Trophoblast cell (in vitro differentiated cells and primary cell): Measurements from ENCODE around the gene HEPN1. TPM values are rescaled to one million over a fixed set of nuclear protein-coding genes. Genes with fewer than 3 reads are reported as not detected.

Experiments
- DNase-seq, 2 donors: peaks; one replicate each; pipeline ENCODE4 v3.0.0-alpha.2; 2016
- H2AFZ ChIP-seq: 2 replicates; pipeline ENCODE4 v1.6.1; 2013; ENCODE audit warnings: low read length, moderate library complexity, mild to moderate bottlenecking; ENCODE audit not compliant: insufficient read depth, poor library complexity
- H2AK5ac ChIP-seq: 2 replicates; pipeline ENCODE4 v1.6.1; 2013; ENCODE audit warnings: mild to moderate bottlenecking, low read length
- H2BK120ac ChIP-seq: 2 replicates; pipeline ENCODE4 v1.6.1; 2013; ENCODE audit warnings: low read length, mild to moderate bottlenecking, moderate library complexity; ENCODE audit not compliant: insufficient read depth, poor library complexity
- H2BK12ac ChIP-seq: 2 replicates; pipeline ENCODE4 v1.6.1; 2013; ENCODE audit warnings: mild to moderate bottlenecking, low read length, moderate library complexity
- H2BK5ac ChIP-seq: 2 replicates; pipeline ENCODE4 v1.6.1; 2013; ENCODE audit warnings: low read length, low read depth, moderate library complexity, mild to moderate bottlenecking; ENCODE audit not compliant: poor library complexity
- H3K14ac ChIP-seq: 2 replicates; pipeline ENCODE4 v1.6.1; 2013; ENCODE audit warnings: mild to moderate bottlenecking, low read length
- H3K18ac ChIP-seq: 2 replicates; pipeline ENCODE4 v1.6.1; 2013; ENCODE audit warnings: mild to moderate bottlenecking, low read length
- H3K23ac ChIP-seq: 2 replicates; pipeline ENCODE4 v1.6.1; 2013; ENCODE audit warnings: low read length
- H3K27ac ChIP-seq: 2 replicates; pipeline ENCODE4 v1.5.1; 2013; ENCODE audit warnings: low read depth, mild to moderate bottlenecking, inconsistent platforms, low read length, moderate library complexity
- H3K27me3 ChIP-seq: 2 replicates; pipeline ENCODE4 v1.6.1; 2013; ENCODE audit warnings: inconsistent platforms, mild to moderate bottlenecking, low read length, moderate library complexity; ENCODE audit not compliant: insufficient read depth
- H3K36me3 ChIP-seq, 2 experiments: 1 replicate in 1 of 2; 2 replicates in 1 of 2; pipeline ENCODE4 v1.6.1; 2013; ENCODE audit warnings: low read length in 2 of 2, mild to moderate bottlenecking in 2 of 2, moderate library complexity in 1 of 2; ENCODE audit not compliant: insufficient read depth in 2 of 2, control insufficient read depth in 1 of 2
- H3K4ac ChIP-seq: 2 replicates; pipeline ENCODE4 v1.6.1; 2013; ENCODE audit warnings: low read depth, mild to moderate bottlenecking, low read length, moderate library complexity
- H3K4me1 ChIP-seq, 2 experiments: 1 replicate in 1 of 2; 2 replicates in 1 of 2; pipeline ENCODE4 v1.6.1; 2013; ENCODE audit warnings: low read length in 2 of 2, mild to moderate bottlenecking in 2 of 2, moderate library complexity in 1 of 2; ENCODE audit not compliant: insufficient read depth in 2 of 2, control insufficient read depth in 1 of 2
- H3K4me2 ChIP-seq: 2 replicates; pipeline ENCODE4 v1.6.1; 2013; ENCODE audit warnings: inconsistent platforms, mild to moderate bottlenecking, low read length, moderate library complexity
- H3K4me3 ChIP-seq: 2 replicates; pipeline ENCODE4 v1.5.1; 2013; ENCODE audit warnings: mild to moderate bottlenecking, low read depth, low read length, inconsistent platforms
- H3K79me1 ChIP-seq: one replicate; pipeline ENCODE4 v1.6.1; 2013; ENCODE audit warnings: low read length
- H3K79me2 ChIP-seq: 2 replicates; pipeline ENCODE4 v1.6.1; 2013; ENCODE audit warnings: low read length, mild to moderate bottlenecking; ENCODE audit not compliant: control insufficient read depth, insufficient read depth, poor library complexity
- H3K9ac ChIP-seq: 2 replicates; pipeline ENCODE4 v1.6.1; 2013; ENCODE audit warnings: mild to moderate bottlenecking, low read length
- H3K9me3 ChIP-seq: 2 replicates; pipeline ENCODE4 v1.6.1; 2013; ENCODE audit warnings: low read depth, mild to moderate bottlenecking, control low read depth, inconsistent platforms, low read length; ENCODE audit not compliant: insufficient read depth
- H4K12ac ChIP-seq: 2 replicates; pipeline ENCODE4 v1.6.1; 2013; ENCODE audit warnings: low read depth, mild to moderate bottlenecking, low read length, moderate library complexity
- H4K8ac ChIP-seq: 2 replicates; pipeline ENCODE4 v1.6.1; 2013; ENCODE audit warnings: low read depth, mild to moderate bottlenecking, low read length, moderate library complexity
- H4K91ac ChIP-seq: one replicate; pipeline ENCODE4 v1.6.1; 2013; ENCODE audit warnings: low read depth, mild to moderate bottlenecking, low read length, moderate library complexity
- WGBS: extraction: QIAGEN DNeasy Blood & Tissue Kit; methylation state at CpG from one replicate; pipeline ENCODE4 v1.1.7; 2013; ENCODE audit warnings: missing lambda C conversion rate; ENCODE audit not compliant: insufficient read length, insufficient coverage; ENCODE audit errors: extremely low coverage; 5-methylcytosine and 5-hydroxymethylcytosine counted together
- polyA plus RNA-seq: library from polyadenylated mRNA; stranded (reverse); fragments of 200-250 nt; gene quantifications from 2 replicates; pipeline ENCODE4 v1.2.3, GENCODE V29; 2013

The HEPN1 gene
- not detected in 2 replicates for polyA plus RNA-seq

DNA sequence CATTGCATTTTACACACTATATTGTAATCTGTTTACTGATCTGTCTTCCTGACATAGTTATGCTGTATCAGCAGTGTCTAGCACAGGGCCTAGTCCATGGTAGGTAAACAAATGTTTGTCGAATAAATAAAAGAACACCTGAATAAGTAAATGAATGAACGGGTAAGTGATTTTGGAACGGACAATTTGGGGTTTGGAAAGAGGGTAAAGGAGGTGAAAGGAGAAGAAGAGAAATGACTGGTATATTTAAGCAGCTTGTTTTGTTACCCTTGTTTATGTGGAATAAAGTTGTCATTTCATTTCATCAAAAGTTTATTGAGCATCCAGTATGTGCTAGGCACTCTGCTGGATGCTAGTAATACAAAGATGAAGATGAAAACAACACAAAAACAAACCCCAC is at the start of gene HEPN1:
Gene HEPN1, plus strand, starts transcription at position 301 of the 400 bp plus-strand sequence.
- H3K4ac ChIP-seq, result no peak within 1 kb of the TSS
- H3K36me3 ChIP-seq, result no peaks in the 10 kb centered on the region
- no peak within 1 kb of the TSS for H3K14ac ChIP-seq
- H3K9ac ChIP-seq, result no peak within 1 kb of the TSS
- H3K4me2 ChIP-seq, result no peak within 1 kb of the TSS
- no peak within 1 kb of the TSS for H2BK12ac ChIP-seq
- 100% methylated on average over 2 of the region's 3 CpGs for WGBS
- H2BK120ac ChIP-seq, result no peak within 1 kb of the TSS
- H2AFZ ChIP-seq, result no peak within 1 kb of the TSS
- H3K79me1 ChIP-seq, result peaks cover 4% of the 10 kb centered on the region
- H3K27ac ChIP-seq, result no peak within 1 kb of the TSS
- H3K9me3 ChIP-seq, result peaks cover 5% of the 10 kb centered on the region
- H4K91ac ChIP-seq, result no peak within 1 kb of the TSS
- H3K4me1 ChIP-seq, result peaks cover 0 to 5% of the 10 kb centered on the region in 2 experiments
- no peak within 1 kb of the TSS for H4K8ac ChIP-seq
- H3K79me2 ChIP-seq, result peaks cover 2% of the 10 kb centered on the region
- no peak for DNase-seq
- peaks cover 7% of the 10 kb centered on the region for H3K27me3 ChIP-seq
- no peak within 1 kb of the TSS for H3K18ac ChIP-seq
- H4K12ac ChIP-seq, result no peak within 1 kb of the TSS
- H3K4me3 ChIP-seq, result no peak within 1 kb of the TSS
- no peak within 1 kb of the TSS for H2BK5ac ChIP-seq
- H3K23ac ChIP-seq, result no peak within 1 kb of the TSS
- H2AK5ac ChIP-seq, result no peak within 1 kb of the TSS

DNA sequence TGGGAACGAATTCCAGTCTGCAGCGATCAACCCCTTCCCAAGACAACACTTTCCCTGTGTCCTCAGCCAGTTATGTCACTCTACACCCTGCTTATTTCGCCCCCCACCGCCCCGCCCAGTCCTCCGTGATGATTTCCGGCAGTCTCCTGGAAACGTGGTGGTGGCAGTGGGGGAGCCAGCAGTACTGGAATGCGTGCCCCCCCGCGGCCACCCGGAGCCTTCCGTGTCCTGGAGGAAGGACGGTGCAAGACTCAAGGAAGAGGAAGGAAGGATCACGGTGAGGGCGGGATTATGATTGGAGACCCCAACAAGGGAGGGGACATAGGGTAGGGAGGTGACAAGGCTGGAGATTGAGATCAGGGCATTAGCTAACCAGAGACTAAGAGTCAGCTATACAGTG is 49.7 kb upstream of the HEPN1 start:
- Histone ChIP-seq H4K91ac (no peak overlapping the region), H2AK5ac (no peak overlapping the region), H3K27me3 (peaks cover 66% of the 10 kb centered on the region), H3K18ac (no peak overlapping the region), H3K36me3 (no peaks in the 10 kb centered on the region), H3K27ac (no peak overlapping the region), H3K79me1 (no peaks in the 10 kb centered on the region), H4K8ac (no peak overlapping the region), H3K9me3 (peaks cover 12% of the 10 kb centered on the region), H3K9ac (no peak overlapping the region), H3K79me2 (no peaks in the 10 kb centered on the region), H2AFZ (no peak overlapping the region), H2BK12ac (no peak overlapping the region), H3K4me3 (no peak overlapping the region), H3K4ac (no peak overlapping the region), H2BK5ac (no peak overlapping the region), H3K4me2 (no peak overlapping the region), H3K4me1 (peaks cover 0 to 2% of the 10 kb centered on the region in 2 experiments), H4K12ac (no peak overlapping the region), H3K14ac (no peak overlapping the region), H3K23ac (no peak overlapping the region), H2BK120ac (no peak overlapping the region)
- DNase-seq, result no peak
- no CpG with 5 or more reads among the region's 16 CpGs for WGBS

DNA sequence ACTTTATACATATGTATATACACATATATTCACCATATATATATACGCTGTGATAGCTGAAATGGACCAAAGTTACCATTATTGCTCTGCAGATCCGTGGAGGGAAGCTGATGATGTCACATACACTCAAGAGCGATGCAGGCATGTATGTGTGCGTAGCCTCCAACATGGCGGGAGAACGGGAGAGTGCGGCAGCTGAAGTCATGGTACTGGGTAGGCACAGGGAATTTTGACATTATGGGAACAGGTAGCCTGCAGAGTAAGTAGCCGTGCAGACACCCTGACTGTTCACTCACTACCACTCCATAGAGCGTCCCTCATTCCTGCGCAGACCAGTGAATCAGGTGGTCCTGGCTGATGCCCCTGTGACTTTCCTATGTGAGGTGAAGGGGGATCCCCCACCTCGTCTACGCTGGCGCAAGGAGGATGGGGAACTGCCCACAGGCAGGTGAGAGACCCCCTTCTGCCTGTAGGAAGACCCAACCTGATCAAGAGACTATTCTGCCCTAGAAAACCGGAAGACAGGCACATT is 49.1 kb upstream of the HEPN1 start:
- no peak overlapping the region for H4K12ac ChIP-seq
- no peak overlapping the region for H3K4ac ChIP-seq
- no peak overlapping the region for H4K91ac ChIP-seq
- H2BK12ac ChIP-seq, result no peak overlapping the region
- no peak overlapping the region for H4K8ac ChIP-seq
- no peaks in the 10 kb centered on the region for H3K79me2 ChIP-seq
- no peak overlapping the region for H2BK5ac ChIP-seq
- no peak overlapping the region for H2AFZ ChIP-seq
- no peak overlapping the region for H3K4me2 ChIP-seq
- DNase-seq, result peak in 1 of 2 donors; percentile 27
- no peaks in the 10 kb centered on the region for H3K36me3 ChIP-seq
- no peak overlapping the region for H3K27ac ChIP-seq
- no peak overlapping the region for H3K9ac ChIP-seq
- H3K14ac ChIP-seq, result no peak overlapping the region
- H3K27me3 ChIP-seq, result peaks cover 61% of the 10 kb centered on the region
- peaks cover 0 to 2% of the 10 kb centered on the region in 2 experiments for H3K4me1 ChIP-seq
- peaks cover 12% of the 10 kb centered on the region for H3K9me3 ChIP-seq
- no peaks in the 10 kb centered on the region for H3K79me1 ChIP-seq
- no CpG with 5 or more reads among the region's 14 CpGs for WGBS
- no peak overlapping the region for H2BK120ac ChIP-seq
- H3K18ac ChIP-seq, result no peak overlapping the region
- H3K4me3 ChIP-seq, result no peak overlapping the region
- no peak overlapping the region for H3K23ac ChIP-seq
- no peak overlapping the region for H2AK5ac ChIP-seq

DNA sequence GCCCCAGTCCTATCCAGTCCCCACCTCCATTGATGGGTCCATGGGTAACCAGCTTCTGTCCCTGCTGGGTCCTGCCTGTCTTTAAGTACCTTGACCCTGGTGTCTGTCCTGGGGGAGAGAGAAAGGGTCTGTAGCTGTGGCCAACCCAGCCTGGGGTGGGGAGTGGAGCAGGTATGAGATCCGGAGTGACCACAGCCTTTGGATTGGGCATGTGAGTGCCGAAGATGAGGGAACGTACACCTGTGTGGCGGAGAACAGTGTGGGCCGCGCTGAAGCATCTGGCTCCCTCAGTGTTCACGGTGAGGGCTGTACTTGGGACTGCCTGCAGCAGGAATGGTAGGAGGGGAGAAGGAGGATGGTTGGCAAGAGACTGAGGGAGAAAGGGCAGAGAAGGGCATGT is 48.6 kb upstream of the HEPN1 start:
- no peak overlapping the region for H3K18ac ChIP-seq
- no peak overlapping the region for H2AK5ac ChIP-seq
- peaks cover 10% of the 10 kb centered on the region for H3K9me3 ChIP-seq
- no peaks in the 10 kb centered on the region for H3K36me3 ChIP-seq
- H3K14ac ChIP-seq, result no peak overlapping the region
- no peak overlapping the region for H4K91ac ChIP-seq
- no CpG with 5 or more reads among the region's 7 CpGs for WGBS
- H2BK12ac ChIP-seq, result no peak overlapping the region
- no peak overlapping the region for H3K4ac ChIP-seq
- H4K12ac ChIP-seq, result no peak overlapping the region
- no peak overlapping the region for H2BK5ac ChIP-seq
- DNase-seq, result no peak
- no peaks in the 10 kb centered on the region for H3K79me1 ChIP-seq
- no peaks in the 10 kb centered on the region for H3K79me2 ChIP-seq
- H3K4me2 ChIP-seq, result no peak overlapping the region
- H3K27me3 ChIP-seq, result peaks cover 56% of the 10 kb centered on the region
- peaks cover 0 to 2% of the 10 kb centered on the region in 2 experiments for H3K4me1 ChIP-seq
- H3K23ac ChIP-seq, result no peak overlapping the region
- H2BK120ac ChIP-seq, result no peak overlapping the region
- H3K4me3 ChIP-seq, result no peak overlapping the region
- H2AFZ ChIP-seq, result no peak overlapping the region
- H4K8ac ChIP-seq, result no peak overlapping the region
- H3K27ac ChIP-seq, result no peak overlapping the region
- H3K9ac ChIP-seq, result no peak overlapping the region
